ENCODE results near the gene ELMOD3.
"Not testable (repeated sequence)": the region's sequence is repeated elsewhere in the genome, so short reads cannot be mapped to it uniquely, and the experiment has no call there.

ELMOD3 gene

DNA sequence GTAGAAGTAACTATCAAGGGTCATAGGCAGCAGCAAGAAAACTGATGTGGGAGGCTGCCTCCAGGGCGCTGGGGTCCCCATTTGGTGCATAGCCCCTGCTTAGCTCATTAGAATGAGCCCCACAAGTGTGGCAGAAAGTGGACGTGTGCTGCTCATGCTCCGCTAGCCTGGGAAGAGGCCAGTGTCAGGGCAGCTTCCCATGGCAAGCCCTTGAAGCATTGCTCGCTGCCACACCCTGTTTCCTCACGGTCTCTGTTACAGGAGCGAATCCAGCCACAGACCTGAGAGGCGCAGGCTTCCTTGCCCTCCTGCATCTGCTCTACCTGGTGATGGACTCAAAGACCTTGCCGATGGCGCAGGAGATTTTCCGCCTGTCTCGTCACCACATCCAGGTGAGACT lies 22.5 kb downstream of the ELMOD3 start:
- DNase-seq: no peak

DNA sequence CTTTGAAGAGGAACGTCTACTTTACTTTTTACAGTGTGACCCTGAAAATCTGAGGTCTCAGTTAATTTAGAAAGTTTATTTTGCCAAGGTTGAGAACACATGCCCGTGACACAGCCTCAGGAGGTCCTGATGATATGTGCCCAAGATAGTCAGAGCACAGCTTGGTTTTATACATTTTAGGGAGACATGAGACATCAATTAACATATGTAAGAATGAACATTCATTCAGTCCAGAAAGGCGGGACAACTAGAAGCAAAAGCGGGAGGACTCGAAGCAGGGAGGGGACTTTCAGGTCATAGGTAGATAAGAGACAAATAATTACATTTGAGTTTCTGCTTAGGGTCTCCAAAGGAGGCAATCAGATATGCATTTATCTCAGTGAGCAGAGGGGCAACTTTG lies 23.7 kb downstream of the ELMOD3 start:
- no peak for DNase-seq

DNA sequence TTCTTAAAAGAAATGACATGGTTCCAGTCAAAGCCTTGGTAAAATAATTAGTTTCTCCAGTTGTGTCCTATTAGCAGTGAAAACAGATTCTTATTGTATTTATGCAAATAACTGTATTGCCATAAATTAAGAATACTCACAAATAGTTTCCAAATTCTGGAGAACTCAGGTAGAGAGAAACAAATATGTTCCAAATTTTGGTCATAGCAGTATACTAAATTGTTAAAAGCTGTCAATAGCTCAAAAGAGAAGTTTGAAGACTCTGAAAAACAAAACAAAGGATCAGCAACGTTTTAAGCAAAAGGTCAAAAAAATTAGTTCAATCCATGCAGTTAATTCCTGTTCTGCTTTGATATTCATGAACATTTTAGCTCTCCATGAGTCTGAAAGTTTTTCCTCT lies 25.5 kb downstream of the ELMOD3 start:
- DNase-seq: no peak

DNA sequence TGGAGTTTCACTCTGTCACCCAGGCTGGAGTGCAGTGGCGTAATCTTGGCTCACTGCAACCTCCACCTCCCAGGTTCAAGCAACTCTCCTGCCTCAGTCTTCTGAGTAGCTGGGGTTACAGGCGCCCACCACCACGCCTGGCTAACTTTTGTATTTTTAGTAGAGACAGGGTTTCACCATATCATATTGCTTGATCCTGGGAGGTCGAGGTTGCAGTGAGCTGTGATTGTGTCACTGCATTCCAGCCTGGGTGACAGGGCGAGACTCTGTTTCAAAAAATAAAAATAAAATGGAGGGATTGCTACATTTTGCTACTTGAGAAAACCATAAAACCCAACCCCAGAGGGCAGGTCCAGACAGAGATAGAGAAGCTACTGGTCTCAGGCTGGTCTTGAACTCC lies 28.6 kb downstream of the ELMOD3 start:
- DNase-seq: not testable (repeated sequence)

DNA sequence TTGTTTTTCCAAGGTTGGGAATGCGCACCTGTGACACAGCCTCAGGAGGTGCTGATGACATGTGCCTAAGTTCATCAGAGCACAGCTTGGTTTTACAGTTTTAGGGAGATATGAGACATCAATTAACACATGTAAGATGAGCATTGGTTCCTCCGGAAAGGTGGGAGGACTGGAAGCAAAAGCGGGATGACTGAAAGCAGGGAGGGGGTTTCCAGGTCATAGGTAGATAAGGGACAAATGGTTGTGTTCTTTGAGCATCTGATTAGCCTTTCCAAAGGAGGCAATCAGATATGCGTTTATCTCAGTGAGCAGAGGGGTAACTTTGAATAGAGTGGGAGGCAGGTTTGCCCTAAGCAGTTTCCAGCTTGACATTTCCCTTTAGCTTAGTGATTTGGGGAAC lies 29.3 kb downstream of the ELMOD3 start:
- no peak for DNase-seq

DNA sequence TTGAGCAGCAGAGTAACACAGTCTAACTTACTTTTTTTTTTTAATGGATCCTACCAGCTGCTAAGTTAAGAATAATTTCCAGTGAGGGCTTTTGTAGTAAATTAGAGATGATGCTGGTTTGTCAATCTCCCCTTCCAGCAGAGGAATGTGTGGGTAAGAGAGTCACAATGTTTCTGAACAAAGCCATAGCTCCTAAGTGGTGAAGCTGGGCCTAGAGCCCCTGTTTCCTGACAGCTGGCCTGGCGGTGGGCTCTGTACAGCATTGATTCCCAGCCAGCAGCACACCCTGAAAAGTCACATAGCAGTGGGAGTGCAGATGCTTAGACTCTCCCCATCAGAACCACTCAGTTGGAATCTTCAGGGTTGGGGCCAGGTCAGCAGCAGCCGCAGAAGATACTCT lies 31.2 kb downstream of the ELMOD3 start:
- DNase-seq: no peak

DNA sequence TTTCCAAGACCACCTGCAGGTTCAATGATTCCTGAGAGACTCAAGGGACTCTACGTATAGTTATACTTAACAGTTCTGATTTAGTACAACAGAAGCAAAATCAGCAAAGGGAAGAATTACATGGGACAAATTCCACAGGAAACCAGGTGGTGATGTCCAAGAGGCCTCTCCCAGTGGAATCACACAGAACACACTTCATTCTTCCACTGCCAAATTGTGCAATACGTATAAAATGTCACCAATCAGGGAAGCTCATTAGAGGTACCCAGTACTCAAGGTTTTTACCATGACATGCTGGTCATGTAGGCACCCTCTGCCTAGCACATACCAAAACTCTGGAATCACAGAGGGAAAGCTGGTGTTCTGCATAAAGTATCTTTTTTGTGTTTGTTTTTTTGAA lies 33.2 kb downstream of the ELMOD3 start:
- no peak for DNase-seq

DNA sequence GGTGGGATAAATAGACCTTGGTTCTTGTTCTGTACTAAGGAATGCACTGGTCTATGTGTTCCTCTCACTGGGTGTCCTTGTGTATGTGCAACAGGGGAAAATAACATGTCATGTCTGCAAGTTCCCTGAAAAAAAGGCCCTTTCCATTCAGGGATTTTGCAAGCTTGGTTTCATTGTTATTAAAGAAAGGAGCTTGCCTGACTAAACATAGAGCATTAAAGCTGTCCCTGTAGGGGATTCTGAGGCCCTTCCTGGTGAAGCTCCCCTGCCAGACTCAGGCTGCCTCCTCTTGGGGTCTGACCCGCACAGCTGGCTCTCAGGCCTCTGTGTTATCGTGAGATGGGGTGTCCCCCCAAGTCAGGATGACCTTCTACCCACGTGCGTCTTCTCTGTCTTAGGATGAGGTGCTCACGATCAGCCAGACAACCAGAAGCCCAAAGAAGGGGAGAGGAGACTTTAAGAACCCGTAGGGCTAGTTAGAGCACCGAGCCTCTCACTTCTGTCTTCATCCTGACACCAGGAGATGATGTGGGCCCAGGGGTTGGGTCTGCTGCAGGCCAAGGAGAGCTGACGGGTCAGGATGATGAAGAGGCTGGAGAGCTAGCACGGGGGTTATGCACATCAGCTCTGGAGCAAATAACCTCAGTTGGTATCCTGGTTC lies 34.4 kb downstream of the ELMOD3 start:
- no peak for DNase-seq

DNA sequence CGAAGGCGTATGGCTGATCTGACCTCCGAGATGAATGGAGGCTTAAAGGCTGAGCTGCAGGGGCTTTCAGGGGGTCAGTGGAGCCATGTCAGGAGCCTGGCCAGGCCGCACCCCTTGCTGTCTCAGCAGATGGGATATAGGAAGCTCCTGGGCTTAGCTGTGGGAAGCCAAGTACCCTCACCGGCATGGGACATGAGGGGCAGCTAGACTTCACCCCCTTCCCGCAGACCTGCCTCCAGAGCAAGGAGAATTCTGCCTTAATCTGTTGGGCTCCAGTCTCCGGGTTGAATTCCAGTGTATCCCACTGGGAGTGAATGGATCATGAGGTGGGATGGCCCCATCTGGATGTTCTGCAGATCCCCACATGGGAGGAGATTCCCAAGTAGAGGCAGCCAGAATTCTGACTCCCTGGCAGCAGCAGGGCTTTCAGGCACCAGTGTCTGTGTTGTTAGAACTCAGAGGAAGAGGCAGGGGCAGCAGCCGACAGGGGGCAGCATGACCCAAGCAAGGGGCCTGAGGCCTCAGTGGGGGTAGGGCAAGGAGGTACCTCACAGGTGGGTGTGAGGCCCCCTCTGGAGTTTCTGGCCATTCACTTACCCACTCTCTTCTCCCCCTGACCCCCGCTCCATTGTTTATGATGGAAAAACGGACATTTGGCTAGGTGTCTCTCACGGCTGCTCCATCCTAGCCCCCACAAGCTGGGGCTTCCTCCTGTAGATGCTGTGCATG lies 36.5 kb downstream of the ELMOD3 start:
- peak; percentile 67 to 73 for DNase-seq

DNA sequence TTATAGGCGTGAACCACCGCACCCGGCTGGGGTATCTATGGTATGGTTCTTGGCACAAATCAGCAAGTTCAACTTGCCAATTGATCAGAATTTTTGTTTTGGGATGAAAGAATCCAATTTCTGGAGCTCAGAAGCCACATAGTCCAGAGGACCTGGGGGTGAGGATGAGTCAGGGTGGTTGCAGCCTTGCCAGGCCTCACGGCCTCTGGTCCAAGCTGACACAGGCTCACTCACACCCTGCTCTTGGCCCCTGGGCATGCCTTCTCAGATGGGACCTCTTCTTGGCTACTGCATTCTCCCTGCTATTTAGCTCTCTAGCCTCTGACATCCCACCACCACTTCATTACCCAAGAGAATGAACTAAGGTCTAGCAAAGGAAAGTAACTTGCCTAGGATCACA lies 39.3 kb downstream of the ELMOD3 start:
- DNase-seq: no peak

DNA sequence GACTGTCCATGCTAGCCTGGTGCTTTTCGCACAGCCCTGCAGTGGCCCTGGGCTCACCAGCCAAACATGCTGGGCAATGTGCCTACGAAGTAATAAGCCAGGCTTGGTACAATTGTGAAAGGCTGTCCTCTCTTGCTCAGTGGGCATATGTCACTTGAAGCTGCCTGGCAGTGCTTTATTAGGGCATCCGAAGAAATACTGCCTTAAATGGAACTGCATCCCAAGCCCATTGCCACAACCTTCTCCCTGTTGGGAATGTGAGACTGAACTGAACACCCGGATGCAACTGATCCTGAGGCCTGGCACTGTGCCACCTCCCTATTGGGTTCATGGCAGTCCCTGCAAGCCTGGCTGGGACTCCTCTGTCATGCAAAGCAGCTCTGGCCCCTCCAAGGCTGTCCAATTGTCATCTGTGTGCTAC lies 39.7 kb downstream of the ELMOD3 start:
- no peak for DNase-seq

DNA sequence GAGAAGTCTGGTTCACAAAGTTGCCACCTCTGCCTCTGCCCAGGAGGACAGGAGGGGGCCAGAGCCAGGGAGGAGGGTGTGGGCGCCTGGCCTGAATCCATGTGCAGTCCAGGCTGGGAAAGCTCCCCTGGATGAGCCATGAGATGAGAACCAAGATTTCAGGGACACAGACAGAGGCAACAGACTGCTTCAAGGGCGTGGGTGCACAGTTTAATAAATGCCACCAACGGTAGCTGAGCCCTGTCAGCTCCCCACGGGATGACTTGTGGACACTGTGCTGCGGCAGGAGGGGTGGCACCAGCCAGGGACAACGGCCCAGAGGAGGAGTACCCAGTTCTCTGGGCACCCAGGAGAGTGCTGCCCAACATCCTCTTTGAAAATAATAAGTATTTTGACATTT lies 40.4 kb downstream of the ELMOD3 start:
- DNase-seq: no peak

DNA sequence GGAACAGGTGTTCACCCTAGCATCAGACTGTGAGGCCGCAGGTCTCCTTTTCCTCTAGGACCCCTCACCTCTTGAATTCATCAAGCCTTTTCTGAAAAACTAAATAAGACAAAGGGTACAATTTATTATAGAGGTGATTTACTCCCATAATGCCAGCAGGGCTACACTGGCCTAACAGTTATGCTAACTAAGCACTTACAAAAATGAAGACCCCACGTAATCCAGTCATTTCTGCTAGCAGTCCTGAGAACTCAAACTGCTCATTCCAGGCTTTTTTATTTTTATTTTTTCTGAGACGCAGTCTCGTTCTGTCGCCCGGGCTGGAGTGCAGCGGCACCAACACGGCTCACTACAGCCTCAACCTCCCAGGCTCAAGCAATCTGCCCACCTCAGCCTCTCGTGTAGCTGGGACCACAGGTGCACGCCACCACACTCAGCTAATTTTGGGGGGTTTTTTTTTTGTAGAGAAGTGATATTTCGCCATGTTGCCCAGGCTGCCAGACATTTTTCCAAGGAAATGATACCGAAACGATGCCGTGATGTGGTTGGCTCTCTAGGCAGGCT lies 41.4 kb downstream of the ELMOD3 start:
- no peak for DNase-seq

DNA sequence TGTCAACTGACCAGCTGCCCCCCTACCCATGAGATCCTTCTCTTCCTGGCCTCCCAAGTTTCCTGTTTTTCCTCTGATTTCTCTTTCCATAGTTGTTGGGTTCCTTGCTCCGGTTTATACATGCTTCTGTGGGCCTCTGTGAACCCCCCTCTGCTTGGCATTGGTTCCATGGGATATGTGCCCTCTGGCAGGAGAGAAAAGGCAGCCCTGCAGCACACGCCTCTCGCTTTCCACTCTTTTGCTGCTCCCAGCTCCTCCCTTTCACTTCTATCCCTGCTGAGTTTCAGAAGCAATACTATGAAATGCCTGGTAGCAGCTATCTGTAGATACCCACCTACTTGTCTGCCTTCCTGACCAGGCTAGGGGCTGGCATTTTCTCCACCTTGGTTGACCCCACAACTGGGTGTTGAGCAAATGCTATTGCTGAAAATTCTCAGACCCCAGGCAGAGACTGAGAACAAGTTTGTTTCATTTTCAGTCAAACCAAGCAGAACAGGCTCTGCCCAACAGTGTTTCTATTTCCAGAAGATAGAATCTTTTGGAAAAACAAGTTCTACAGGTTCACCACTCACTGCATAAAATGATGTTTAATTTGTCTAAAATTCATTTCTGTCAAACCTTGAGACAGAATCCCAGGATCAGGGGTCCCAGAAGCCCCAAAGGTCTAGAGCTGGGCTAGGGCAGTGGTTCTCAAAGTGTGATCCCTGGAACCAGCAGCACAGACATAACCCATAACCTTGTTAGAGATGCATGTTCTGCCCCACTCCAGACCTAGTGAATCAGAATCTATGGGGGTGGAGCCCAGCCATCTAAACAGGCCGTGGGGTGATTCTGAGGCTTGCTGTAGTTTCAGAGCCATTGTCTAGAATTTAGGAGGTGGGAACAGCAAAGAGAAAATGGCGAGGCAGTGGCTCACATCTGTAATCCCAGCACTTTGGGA lies 42.2 kb downstream of the ELMOD3 start:
- no peak for DNase-seq

DNA sequence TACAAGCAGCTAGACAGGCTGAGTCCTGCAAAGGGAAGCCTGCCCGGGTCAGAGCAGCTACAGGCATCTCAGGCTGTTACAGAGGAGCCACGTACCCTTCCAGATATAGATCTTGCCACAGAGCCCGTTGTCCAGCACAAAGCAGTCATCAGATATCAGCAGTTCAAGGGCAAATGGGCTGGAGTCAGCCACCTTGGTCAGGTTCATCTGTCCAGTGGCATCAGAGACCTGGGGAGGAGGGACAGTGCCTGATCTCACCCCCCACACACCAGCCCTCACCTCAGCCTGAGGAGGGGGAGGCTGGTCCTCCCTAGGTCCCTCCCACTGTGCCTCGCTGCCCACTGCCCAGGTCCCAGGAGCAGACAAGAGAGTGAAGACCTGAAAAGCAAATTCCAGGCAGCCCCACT lies 43.4 kb downstream of the ELMOD3 start:
- no peak for DNase-seq

DNA sequence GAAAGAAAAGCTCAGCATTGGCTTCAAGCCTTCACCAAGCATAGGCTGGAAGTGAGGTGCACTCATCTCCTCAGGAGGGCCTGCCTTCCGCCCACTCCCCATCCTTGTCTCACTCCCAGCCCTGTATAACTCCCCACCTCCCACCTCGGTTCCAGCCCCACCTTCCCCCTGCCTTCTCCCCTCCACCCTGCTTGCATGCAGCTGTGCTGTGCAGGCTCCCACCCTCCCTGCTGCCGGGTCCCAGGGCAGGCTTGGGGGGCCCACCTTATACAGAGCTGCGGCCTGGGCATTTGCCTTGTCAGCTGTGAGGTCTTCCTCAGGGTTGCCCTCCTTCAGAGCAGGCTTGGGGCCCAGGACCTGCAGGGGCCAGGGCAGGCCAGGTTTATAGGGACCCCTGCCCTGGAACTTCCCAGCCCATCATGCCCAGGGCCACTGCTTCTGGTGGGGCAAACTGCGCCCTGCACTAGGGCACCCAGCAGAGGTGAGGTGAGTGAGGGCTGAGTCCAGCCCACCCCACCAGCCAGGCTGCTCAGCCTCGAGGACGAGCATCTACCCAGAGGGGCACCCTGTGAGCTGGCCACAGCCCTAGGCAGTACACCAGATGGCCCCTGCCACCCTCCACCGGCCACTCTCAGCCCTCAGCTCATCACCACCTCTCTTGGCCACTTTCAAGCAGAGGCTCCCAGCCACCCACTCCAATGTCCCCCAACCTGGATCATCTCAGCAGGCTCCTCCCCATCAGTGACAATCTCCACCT lies 44.0 kb downstream of the ELMOD3 start:
- DNase-seq: no peak

DNA sequence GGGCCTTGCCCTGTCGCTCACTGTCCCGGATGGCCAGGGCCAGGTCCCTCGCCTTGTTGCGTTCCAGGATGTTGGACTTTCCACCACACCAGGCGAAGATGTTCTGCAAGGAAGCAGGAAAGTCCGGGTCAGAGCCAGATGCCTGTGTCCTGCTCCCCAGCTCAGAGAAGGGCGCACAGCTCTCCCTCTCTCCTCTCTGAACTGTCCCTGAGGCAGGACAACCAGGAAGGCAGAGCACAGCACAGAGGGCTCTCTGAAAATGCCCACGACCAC lies 44.5 kb downstream of the ELMOD3 start:
- DNase-seq: no peak

DNA sequence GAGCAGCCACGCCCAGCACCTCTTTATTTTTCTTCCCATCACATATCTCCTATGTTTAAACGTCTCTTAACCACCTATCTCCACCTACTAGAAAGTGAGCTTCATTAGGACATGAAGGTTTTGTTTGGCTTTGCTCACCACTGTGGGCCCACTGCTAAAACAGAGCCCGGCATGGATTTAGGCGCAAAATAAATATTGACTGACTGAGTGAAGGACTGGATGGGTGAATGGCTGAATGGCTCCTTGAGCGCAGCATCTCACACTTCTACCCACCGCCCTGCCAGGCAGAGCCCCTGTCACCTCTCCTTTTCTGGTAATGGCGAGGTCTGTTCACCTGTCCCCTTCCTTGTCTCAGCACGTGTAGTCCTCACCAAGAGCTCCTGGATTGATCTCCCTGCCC lies 45.5 kb downstream of the ELMOD3 start:
- no peak for DNase-seq

DNA sequence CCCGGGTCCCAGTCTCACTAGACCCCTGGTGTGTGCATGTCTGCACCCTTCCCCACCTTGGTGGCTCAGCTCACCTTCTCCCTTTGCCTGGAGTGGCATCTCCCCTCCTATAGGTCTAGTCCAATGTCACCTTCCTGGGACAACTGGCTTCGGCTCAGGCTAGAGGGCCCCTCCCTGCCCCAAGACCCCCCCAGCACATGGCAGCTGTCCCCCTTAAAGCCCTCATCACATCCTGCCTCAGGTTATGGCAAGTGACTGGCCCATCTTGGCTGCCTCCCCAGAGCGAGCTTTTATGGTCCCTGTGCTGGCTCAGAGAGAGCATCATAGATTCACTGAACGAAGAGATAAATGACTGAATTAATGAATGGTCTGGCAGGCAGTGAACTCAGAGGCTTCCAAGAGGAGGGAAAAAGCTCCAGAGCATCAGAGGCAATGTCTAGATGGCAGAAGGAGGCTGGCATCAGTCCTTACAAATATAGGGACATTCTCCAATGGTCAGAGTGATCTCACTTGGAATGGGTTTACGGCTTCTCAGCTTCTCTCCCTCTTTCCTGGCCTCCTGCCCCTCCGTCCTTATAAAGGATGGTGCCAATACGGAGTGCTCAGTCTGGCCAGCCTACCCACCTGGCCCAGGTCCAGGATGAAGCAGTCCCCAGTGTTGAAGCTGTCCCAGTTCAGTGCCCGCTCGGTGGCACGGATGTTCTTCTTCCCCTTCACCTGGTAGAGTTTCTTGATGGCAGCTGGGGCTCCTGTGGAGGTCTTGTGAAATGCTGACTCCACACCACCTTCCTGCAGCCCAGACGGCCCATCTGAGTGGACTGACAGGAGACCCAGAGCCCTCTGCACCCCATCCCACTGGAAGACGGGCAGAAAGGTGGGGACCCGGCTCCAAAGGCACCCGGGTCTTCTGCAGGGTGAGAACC lies 46.2 kb downstream of the ELMOD3 start:
- no peak for DNase-seq

DNA sequence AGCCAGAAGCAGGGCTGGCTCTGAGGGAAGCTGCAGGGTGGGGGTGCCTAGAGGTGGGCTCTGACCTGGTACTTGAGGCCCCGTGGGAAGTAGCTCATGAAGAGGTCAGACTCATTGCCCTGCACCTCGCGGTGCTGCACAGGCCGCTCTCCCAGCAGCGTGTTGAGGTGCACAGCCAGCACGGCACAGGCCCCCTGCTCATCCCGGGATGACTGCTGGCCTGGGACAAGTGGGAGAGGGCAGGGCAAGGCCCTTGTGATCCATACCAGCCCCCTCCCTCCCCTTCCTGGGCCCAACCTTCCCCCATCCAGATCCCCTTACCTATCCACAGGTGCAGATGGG lies 46.9 kb downstream of the ELMOD3 start:
- DNase-seq: no peak

DNA sequence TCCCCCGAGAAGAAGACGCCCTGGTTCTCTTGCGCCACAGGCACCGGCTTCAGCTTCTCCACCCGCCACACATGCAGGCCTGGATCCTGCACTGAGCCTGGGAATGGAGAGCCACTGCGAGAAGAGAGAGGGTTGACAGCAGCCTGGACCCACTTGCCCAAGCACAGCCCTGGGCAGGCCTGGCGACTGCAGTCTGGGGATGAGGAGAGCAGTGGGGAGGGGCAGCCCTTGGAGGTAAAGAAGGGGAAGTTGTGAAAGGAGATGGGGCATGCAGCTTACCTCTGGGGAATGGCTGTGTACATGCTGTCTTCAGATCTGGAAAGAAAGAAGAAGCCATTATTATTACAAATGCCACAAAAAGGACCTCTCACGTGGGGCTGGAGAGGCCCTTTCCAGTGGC lies 47.3 kb downstream of the ELMOD3 start:
- DNase-seq: no peak

Measured in CD4-positive, alpha-beta T cell treated with Interferon alpha-2 for 1 hour (primary cell).